HepG2 (cell line): ENCODE results near the gene FAM200B. TPM values are rescaled to one million over a fixed set of nuclear protein-coding genes. Genes with fewer than 3 reads are reported as not detected.
A peak's percentile ranks its signal among the peaks of the same experiment; 100 is the strongest.

Experiments
- CAMTA2 ChIP-seq: sonication (generic); formaldehyde crosslinking; IDR thresholded peaks from 2 replicates; pipeline ENCODE4 v1.4.0; 2020; ENCODE audit warnings: mild to moderate bottlenecking, missing genetic modification reagents, borderline replicate concordance
- EZH2 ChIP-seq: conservative IDR thresholded peaks from 2 replicates; pipeline ENCODE4 v1.6.1; 2012; ENCODE audit warnings: mild to moderate bottlenecking, low read depth, low read length, moderate library complexity
- FOXK1 ChIP-seq: sonication (generic); formaldehyde crosslinking; IDR thresholded peaks from 2 replicates; pipeline ENCODE4 v1.4.0; 2020; ENCODE audit warnings: low read depth, missing genetic modification reagents, borderline replicate concordance
- FOXO1 ChIP-seq: sonication (generic); formaldehyde crosslinking; IDR thresholded peaks from 2 replicates; pipeline ENCODE4 v1.4.0; 2020; ENCODE audit warnings: missing genetic modification reagents
- HIVEP1 ChIP-seq: sonication (generic); formaldehyde crosslinking; IDR thresholded peaks from 2 replicates; pipeline ENCODE4 v1.4.0; 2020; ENCODE audit warnings: mild to moderate bottlenecking, missing genetic modification reagents
- HNRNPLL ChIP-seq: fragments of 200-400 bp; formaldehyde crosslinking; IDR thresholded peaks from 2 replicates; pipeline ENCODE4 v1.6.1; 2017; ENCODE audit warnings: mild to moderate bottlenecking, low read depth, low read length; ENCODE audit not compliant: poor library complexity, severe bottlenecking
- MTA1 ChIP-seq: sonication (generic); formaldehyde crosslinking; IDR thresholded peaks from 2 replicates; pipeline ENCODE4 v1.4.0; 2020; ENCODE audit warnings: missing genetic modification reagents, mild to moderate bottlenecking, borderline replicate concordance
- NFRKB ChIP-seq: fragments of 450-650 bp; IDR thresholded peaks from 2 replicates; pipeline ENCODE4 v1.6.1; 2017
- PHF8 ChIP-seq: sonication (generic); formaldehyde crosslinking; IDR thresholded peaks from 2 replicates; pipeline ENCODE4 v1.5.0; 2020; ENCODE audit warnings: missing genetic modification reagents
- SAP130 ChIP-seq: IDR thresholded peaks from 2 replicates; pipeline ENCODE4 v1.6.1; 2016; ENCODE audit warnings: low read depth
- TARDBP ChIP-seq: sonication (generic); formaldehyde crosslinking; IDR thresholded peaks from 2 replicates; pipeline ENCODE4 v1.8.0; 2022; ENCODE audit warnings: mild to moderate bottlenecking, missing genetic modification reagents
- TFE3 ChIP-seq: IDR thresholded peaks from 2 replicates; pipeline ENCODE4 v1.6.1; 2016
- TRIM22 ChIP-seq: fragments of 450-650 bp; IDR thresholded peaks from 2 replicates; pipeline ENCODE4 v1.6.1; 2017
- XBP1 ChIP-seq: sonication (generic); formaldehyde crosslinking; IDR thresholded peaks from 2 replicates; pipeline ENCODE4 v1.5.0; 2020; ENCODE audit warnings: missing genetic modification reagents
- ZNF343 ChIP-seq: sonication (generic); formaldehyde crosslinking; IDR thresholded peaks from 2 replicates; pipeline ENCODE4 v1.4.0; 2020; ENCODE audit warnings: mild to moderate bottlenecking, missing genetic modification reagents
- ZNF501 ChIP-seq: sonication (generic); formaldehyde crosslinking; IDR thresholded peaks from 2 replicates; pipeline ENCODE4 v1.5.1; 2020; ENCODE audit warnings: mild to moderate bottlenecking, moderate library complexity, missing genetic modification reagents
- ZNF883 ChIP-seq: sonication (generic); formaldehyde crosslinking; IDR thresholded peaks from 2 replicates; pipeline ENCODE4 v1.5.1; 2020; ENCODE audit warnings: mild to moderate bottlenecking, missing genetic modification reagents; ENCODE audit errors: not compliant biosample characterization
- polyA plus RNA-seq, 8 experiments: library from polyadenylated mRNA; depleted of rRNA in 3 of 8; stranded (reverse) in 7 of 8; unstranded in 1 of 8; fragments of >200 nt; fragmentation: Illumina TruSeq in 4 of 8; extraction: Trizol in 4 of 8; gene quantifications; 2 replicates each; pipeline versions ENCODE4 v1.2.1 to v1.2.3, GENCODE V29; 2011 to 2016; ENCODE audit warnings: low read depth in 4 of 8, missing spikeins in 1 of 8, mixed read lengths in 1 of 8; ENCODE audit not compliant: insufficient read depth in 1 of 8
- total RNA-seq, 5 experiments: library from RNA; depleted of rRNA; stranded (reverse); fragments of >200 nt; fragmentation: Illumina TruSeq; extraction: Trizol; gene quantifications; 2 replicates each; pipeline ENCODE4 v1.2.3, GENCODE V29; 2016; ENCODE audit warnings: low read depth in 1 of 5
- TF ChIP-seq, protein P1 (sequence below): sonication (generic); formaldehyde crosslinking; conservative IDR thresholded peaks from 2 replicates; pipeline ENCODE4 v1.8.0; 2022; ENCODE audit warnings: mild to moderate bottlenecking, moderate library complexity, missing genetic modification reagents
- TF ChIP-seq, protein P2 (sequence below): sonication (generic); formaldehyde crosslinking; IDR thresholded peaks from 2 replicates; pipeline ENCODE4 v1.4.0; 2020; ENCODE audit warnings: mild to moderate bottlenecking, missing genetic modification reagents
- TF ChIP-seq, protein P3 (sequence below): sonication (generic); formaldehyde crosslinking; IDR thresholded peaks from 2 replicates; pipeline ENCODE4 v1.4.0; 2020; ENCODE audit warnings: missing genetic modification reagents
- TF ChIP-seq, protein P4 (sequence below): sonication (generic); formaldehyde crosslinking; IDR thresholded peaks from 2 replicates; pipeline ENCODE4 v1.4.0; 2020; ENCODE audit warnings: mild to moderate bottlenecking, missing genetic modification reagents

FAM200B gene
- total and polyA plus RNA-seq, 2 of the 13 experiments (the other 11 are each of a cell fraction or from before 2014, with no cell fraction given), result 25.6 to 41.8 TPM

DNA sequence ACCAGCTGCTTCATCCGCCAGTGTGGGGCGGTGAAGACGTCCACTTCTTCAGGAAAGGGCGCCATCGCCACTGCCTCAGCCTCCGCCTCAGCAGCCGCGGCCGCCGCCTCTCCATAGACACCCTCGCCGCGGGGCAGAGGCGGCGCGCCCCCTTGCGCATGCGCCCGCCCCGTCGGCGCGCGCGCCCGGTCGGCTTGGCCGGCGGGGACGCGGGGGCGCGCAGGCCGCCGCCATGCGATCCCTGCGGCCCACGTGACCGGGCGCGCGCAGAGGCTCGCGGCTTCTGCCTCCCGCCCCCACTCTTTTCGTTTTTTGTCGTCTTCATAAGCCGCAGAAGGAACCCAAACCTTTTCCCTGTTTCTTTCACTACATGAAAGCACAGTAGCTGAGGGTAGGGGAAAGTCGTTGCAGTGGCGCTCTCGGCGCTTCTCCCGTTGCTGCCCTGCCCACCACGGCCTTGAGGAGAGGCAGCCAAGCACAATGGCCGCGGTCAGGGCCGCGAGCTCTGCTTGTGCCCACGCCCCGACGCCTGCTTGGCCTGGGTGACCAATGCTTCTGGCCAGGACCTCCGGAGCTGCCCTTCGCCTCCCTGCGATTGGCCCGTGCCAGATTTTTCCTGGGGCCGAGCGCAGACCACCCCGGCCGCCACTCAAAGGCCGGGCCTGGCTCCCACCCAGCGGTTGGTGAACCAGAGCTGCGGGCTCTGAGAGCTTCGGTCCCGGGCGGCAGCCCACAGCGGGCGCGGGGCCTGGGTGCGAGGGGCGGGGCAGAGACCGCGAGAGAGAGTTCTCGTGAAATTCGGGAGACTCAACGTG, 26.2 kb upstream of the FAM200B start, which contains the start of gene FBXL5 (continued):
- peak; percentile 57 for TF ChIP-seq SAP130 (CRISPR knock-in tag)
- peak; percentile 95 for TF ChIP-seq ZNF501 (CRISPR knock-in tag)
- no peak for TF ChIP-seq NFRKB
- no peak for TF ChIP-seq ZNF883 (CRISPR knock-in tag)
- peak; percentile 75 for TF ChIP-seq HIVEP1
- TF ChIP-seq PHF8 (CRISPR knock-in tag), result peak; percentile 88
- TF ChIP-seq, protein P1, sequence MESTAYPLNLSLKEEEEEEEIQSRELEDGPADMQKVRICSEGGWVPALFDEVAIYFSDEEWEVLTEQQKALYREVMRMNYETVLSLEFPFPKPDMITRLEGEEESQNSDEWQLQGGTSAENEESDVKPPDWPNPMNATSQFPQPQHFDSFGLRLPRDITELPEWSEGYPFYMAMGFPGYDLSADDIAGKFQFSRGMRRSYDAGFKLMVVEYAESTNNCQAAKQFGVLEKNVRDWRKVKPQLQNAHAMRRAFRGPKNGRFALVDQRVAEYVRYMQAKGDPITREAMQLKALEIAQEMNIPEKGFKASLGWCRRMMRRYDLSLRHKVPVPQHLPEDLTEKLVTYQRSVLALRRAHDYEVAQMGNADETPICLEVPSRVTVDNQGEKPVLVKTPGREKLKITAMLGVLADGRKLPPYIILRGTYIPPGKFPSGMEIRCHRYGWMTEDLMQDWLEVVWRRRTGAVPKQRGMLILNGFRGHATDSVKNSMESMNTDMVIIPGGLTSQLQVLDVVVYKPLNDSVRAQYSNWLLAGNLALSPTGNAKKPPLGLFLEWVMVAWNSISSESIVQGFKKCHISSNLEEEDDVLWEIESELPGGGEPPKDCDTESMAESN (CRISPR knock-in tag), result 0 out of 2 replicates have a peak, but pooled peaks have one; percentile 39
- TF ChIP-seq XBP1, result no peak
- TF ChIP-seq, protein P2, sequence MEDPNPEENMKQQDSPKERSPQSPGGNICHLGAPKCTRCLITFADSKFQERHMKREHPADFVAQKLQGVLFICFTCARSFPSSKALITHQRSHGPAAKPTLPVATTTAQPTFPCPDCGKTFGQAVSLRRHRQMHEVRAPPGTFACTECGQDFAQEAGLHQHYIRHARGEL (CRISPR knock-in tag), result peak; percentile 70
- peak; percentile 85; the same call in 1 of the 2 replicates for TF ChIP-seq CAMTA2 (CRISPR knock-in tag)
- TF ChIP-seq ZNF343 (CRISPR knock-in tag), result peak; percentile 61; the same call in 1 of the 2 replicates
- TF ChIP-seq TARDBP (CRISPR knock-in tag), result no peak
- no peak; the same call in 1 of the 2 replicates for TF ChIP-seq FOXK1 (CRISPR knock-in tag)
- no peak for TF ChIP-seq TRIM22
- peak; percentile 63; the same call in 1 of the 2 replicates for TF ChIP-seq TFE3
- no peak for TF ChIP-seq FOXO1 (CRISPR knock-in tag)
- no peak for TF ChIP-seq HNRNPLL
- TF ChIP-seq MTA1 (CRISPR knock-in tag), result no peak
- TF ChIP-seq, protein P3, sequence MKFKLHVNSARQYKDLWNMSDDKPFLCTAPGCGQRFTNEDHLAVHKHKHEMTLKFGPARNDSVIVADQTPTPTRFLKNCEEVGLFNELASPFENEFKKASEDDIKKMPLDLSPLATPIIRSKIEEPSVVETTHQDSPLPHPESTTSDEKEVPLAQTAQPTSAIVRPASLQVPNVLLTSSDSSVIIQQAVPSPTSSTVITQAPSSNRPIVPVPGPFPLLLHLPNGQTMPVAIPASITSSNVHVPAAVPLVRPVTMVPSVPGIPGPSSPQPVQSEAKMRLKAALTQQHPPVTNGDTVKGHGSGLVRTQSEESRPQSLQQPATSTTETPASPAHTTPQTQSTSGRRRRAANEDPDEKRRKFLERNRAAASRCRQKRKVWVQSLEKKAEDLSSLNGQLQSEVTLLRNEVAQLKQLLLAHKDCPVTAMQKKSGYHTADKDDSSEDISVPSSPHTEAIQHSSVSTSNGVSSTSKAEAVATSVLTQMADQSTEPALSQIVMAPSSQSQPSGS (CRISPR knock-in tag), result 0 out of 2 replicates have a peak, but pooled peaks have one; percentile 5
- TF ChIP-seq EZH2, result no peak
- TF ChIP-seq, protein P4, sequence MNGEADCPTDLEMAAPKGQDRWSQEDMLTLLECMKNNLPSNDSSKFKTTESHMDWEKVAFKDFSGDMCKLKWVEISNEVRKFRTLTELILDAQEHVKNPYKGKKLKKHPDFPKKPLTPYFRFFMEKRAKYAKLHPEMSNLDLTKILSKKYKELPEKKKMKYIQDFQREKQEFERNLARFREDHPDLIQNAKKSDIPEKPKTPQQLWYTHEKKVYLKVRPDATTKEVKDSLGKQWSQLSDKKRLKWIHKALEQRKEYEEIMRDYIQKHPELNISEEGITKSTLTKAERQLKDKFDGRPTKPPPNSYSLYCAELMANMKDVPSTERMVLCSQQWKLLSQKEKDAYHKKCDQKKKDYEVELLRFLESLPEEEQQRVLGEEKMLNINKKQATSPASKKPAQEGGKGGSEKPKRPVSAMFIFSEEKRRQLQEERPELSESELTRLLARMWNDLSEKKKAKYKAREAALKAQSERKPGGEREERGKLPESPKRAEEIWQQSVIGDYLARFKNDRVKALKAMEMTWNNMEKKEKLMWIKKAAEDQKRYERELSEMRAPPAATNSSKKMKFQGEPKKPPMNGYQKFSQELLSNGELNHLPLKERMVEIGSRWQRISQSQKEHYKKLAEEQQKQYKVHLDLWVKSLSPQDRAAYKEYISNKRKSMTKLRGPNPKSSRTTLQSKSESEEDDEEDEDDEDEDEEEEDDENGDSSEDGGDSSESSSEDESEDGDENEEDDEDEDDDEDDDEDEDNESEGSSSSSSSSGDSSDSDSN (CRISPR knock-in tag), result no peak; the same call in none of the 2 replicates
